ENCODE results near the gene PGS1.

The PGS1 gene

DNA sequence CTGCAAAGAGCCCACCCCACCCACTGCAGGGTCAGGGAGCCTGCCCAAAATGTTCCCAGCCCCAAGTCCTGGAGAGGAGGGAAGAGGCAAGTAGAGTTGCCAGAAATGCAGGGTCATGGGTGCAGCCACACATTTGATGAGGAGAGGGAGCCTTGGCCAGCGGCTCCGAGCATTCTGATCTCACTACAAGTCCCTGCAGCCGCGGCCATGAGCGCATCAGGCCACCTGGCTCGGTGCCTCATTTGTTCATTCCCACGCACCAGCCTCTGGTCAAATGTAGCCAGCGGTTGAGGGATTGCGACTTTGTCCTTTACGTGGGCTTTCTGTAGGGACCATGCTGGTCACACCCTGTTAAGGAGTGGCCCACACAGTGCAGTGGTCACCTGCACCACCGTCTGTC is 48.7 kb downstream of the PGS1 start:
- no peak for DNase-seq (ENCODE audit: low read depth)

DNA sequence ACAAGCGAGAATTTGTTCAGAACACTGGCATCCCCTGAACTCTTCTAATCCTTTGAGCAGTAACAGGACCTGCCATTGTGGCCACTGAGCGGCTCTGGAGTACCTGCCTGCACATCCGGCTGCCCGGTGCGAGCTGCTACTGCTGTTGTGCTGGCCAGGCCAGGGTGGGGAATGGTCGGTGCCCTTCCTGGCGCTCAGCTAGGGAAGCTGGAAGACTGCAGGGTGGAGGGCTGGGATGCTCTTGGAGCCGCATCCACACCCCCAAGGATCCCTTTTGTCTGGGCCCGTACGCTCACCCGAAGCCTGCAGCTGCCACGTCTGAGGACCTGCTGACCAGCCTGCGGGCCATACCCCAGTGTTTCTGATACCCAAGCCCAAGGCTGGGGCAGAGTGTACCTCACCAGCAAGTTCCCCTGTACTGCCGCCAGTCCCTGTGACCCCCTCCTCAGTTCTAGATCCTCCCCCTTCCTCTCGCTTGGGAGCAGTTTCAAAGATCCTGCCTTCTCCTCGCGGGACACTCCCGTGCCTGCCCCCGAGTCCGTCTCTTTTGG is 49.7 kb downstream of the PGS1 start:
- no peak for DNase-seq (ENCODE audit: low read depth)

DNA sequence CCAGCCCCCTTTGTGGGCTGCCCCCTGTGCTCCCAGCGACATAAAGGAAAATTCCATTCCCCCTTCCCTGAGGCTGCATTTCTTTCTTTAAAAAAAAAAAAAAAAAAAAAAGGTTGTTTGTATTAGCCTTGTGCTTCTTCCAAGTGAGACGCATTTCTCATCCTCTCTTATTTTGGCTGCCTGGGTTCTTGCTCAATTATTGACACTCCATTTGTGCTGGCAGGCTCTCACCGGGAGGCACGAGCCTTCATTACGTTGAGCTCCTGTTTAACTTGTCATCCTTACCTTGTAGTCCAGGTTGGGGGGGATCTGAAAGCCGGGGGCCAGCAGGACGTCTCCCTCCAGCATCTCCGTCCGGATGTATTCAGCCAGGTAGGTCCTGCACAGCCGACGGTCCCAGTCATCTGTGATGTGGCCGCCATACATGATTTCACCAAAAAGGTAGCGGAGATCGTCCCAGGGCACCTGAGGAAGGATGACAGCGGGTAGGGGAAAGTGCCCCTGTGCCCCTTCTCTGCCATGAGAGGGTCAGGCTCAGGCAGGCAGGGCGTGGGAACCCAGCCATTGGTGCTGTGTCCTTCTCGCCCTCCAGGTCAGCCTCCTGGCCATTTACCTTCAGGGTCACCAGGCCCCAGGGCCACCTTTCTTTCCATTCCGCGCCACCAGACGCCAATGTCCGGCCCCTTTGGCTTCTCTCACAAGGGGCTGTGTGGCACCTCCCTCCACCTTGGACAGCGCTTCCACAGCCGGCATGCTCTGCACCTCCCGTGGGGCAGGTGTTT is 50.6 kb downstream of the PGS1 start:
- no peak for DNase-seq (ENCODE audit: low read depth)

DNA sequence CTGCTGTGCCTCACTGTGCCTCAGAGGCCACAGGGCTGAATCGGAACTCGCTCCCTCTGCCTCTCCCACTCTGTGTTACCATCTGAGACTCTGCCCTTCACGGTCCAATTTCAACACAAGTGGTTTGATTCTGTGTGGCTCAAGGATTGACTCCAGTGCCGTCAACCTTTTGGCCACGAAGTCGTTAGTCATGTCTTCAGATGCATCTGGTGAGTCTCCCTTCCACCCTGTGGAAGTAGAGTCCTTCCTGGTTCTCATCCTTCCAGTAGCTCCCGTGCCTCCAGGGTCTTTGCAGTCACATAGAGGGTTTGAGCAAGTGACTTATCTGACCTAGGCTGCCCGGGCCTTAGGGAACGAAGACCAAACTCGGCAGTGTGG is 51.2 kb downstream of the PGS1 start:
- DNase-seq (ENCODE audit: low read depth): no peak

DNA sequence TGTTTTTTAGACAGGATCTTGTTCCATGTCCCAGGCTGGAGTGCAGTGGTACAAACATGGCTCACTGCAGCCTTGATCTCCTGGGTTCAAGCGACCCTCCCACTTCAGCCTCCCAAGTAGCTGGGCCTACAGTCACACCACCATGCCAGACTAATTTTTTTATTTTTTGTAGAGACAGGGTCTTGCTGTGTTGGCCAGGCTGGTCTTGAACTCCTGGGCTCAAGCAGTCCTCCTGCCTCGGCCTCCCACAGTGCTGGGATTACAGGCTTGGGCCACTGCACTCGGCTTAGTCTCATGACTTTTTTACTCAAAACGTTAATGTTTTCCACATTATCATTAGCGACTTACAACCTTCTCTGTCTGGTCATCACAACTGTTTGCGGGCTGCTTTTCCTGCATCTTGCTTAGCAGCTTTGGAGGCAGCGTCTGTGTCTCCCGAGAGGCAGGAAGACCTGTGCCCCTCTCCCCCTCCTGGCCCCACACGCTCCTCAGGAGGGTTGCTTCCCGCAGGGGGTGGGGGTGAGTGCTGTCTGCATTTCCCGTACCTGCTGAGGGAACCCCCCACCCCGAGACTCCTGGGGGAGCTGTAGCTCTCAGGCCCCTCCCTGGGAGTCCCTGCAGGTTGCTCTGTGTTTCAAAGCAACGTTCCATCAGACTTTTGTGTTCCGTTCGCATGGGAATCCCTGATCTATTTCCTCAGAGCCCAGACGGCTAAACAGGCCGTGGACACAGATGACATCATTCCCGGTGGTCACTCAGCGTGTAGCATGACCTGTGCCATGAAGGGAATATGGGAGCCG is 52.6 kb downstream of the PGS1 start:
- DNase-seq (ENCODE audit: low read depth): no peak

DNA sequence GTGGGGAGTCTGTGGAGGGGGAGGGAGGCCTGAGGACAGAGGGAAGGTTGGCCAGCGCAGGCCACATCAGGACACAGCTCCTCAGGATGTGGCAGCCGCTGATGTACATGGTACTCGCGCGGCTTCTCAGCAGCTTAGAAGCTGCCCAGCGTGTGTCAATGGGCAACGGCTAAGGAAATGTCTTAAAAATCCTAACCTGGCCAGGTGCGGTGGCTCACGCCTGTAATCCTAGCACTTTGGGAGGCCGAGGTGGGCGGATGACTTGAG is 53.2 kb downstream of the PGS1 start:
- no peak for DNase-seq (ENCODE audit: low read depth)

DNA sequence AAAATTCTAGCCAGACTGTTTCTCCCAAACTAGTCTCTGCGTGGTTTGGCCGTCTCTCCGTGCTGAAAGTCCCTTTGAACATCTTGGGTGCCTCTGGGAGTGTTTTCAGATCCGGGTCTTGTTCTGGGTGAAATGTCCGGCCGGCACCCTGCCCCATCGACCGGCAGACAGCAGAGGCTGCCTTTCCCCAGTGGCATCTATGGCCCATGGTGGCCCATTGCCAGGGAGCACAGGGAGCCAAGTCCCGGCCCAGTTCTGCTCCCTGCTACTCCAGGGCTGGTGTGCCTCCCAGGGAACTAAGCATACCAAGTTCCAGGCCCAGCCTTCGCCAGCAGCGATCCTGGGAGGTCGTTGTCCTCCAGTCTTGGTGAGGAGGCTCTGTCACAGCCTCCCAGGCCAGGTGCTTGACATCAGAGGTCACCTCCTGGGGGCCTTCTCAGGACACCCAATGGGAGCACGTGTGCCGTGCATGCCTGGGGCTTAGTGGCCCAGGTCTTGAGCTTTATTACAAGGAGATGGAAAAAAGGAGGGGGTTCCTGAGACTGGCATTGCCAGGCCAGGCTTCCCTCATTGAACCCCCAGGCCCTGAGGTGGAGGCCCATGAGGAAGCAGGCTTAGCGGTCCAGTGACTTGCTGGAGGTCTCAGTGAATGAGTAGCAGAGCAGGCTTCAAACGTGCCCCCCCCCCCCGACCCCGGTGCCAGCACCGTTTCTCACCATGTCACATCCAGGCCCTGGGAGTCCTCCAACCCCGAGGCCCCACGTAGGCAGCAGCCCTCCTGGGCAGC is 54.0 kb downstream of the PGS1 start:
- DNase-seq (ENCODE audit: low read depth): no peak

DNA sequence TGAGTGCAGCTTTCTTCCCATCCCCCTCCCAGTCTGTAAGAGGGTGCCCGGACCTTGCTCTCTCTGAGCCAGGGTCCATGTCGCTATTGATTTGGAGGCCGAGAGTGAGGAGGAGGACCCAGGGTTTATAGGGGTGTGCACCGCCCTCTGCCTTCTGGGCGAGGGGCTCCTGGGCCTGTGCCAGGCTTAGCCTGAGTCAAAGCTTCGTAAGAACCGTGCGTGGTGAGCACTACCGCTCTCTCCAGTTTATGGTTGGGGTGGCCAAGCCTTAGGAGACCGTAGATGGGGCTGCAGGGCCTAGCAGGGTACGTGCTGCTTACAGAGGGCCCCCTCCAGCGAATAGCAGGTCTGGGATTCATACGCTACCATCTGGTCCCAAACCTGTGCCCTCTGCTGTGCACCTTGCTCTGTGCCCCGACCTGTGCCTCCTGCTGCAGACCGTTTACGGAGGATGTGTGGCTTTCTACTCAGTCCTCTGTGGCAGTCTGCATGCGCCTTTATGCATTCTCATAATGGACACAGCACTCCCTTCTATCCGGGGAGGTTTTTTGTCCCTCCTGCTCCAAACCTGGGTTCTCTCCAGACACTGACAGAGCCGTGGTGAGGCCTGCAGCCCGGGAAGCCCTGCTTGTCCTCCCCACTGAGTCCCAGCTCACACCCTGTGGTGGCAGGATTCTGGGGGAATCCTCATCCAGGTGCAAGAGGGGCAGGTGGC is 54.7 kb downstream of the PGS1 start:
- DNase-seq (ENCODE audit: low read depth): no peak

DNA sequence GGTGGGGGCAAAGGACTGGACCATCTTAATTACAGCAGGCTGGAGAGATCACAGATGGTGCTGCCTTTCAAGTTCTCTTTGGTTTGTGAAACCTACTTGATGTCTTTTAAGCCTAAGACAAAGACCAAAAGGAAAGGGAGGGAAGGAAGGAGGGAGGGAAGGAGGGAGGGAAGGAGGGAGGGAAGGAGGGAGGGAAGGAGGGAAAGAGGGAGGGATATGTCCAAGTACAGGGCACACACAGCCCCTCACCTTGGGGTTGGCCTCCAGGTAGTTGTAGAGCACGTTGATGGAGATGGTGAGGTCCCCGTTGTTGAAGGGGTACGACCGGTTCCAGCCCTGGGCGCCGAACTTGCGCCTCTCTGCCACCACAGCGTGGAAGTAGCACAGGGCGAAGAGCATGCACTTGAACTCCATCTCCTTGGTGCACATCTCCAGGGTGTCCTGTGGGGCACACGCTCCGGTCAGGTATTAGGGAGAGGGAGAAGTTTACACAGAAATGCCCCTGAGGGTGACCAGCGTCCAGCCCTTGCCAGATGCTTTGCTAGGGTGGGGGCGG is 55.4 kb downstream of the PGS1 start:
- no peak for DNase-seq (ENCODE audit: low read depth)

DNA sequence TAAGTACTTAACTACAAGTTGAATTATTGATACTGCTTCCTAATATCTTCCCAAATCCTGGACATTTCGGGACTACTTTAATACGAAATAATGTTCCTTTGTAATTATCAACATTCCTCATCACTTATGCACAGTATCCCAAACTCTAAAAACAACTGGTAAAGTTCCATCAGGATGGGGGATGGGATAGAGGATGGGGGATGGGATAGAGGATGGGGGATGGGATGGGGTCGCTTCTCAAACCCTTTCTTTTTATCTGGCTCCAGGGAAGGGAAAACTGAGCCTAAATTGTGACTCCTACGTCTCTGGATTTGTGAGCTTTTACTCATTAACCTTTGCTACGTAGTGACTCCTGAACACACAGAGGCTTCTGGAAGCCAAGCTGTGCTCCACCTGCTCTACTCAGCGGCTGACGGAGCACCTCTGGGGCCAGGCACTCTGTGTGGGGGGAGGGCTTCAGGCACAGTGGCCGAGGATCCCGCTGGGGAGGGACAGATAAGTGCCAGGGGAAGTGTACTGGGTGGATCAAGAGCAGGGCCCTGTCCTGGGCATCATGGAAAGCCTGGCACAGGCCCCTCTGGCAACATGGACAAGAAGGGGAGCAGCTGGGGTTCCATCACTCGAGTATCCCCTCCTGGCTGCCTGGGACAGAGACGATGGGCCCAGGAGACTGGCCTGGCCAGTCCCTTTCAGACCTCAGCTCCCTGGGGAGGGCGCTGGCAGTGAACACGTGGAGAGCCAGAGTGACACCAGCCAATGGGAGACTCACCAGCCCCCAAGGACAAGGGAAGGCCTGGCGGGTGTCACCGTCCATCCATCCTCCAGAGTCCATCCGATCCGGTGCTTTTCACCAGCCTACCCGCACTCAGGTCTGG is 56.2 kb downstream of the PGS1 start:
- DNase-seq (ENCODE audit: low read depth): no peak

DNA sequence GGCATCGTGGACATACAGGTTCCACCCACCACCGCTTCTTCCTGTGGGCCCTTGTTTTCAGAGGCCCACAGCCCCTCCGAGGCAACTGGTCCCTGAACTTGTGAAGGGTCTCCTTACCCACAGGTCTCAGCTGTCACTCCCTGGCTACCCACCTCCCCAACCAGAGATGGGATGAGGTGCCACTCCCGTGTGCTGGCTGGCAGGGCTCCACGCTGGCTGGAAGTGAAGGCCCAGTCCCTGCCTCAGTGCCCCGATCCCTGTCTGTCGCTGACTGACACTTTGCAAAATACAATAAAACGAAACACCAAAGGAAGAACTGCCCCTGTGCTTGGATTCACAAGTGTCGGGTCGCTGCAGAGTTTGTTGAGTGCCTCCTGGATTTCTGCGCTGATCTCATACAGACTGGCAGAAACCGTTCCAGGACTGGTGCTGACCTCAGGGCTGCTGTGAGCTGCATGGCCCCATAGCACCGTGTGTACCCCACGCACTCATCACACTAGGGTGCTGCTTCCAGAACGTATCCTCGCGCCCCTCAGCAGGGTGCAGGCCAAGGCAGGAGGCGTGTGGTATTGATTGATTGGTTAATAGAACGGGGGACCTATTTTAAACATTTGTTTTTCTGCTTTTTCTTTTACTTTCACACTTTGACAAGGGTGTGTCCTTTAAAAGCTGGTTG is 57.0 kb downstream of the PGS1 start:
- DNase-seq (ENCODE audit: low read depth): no peak

DNA sequence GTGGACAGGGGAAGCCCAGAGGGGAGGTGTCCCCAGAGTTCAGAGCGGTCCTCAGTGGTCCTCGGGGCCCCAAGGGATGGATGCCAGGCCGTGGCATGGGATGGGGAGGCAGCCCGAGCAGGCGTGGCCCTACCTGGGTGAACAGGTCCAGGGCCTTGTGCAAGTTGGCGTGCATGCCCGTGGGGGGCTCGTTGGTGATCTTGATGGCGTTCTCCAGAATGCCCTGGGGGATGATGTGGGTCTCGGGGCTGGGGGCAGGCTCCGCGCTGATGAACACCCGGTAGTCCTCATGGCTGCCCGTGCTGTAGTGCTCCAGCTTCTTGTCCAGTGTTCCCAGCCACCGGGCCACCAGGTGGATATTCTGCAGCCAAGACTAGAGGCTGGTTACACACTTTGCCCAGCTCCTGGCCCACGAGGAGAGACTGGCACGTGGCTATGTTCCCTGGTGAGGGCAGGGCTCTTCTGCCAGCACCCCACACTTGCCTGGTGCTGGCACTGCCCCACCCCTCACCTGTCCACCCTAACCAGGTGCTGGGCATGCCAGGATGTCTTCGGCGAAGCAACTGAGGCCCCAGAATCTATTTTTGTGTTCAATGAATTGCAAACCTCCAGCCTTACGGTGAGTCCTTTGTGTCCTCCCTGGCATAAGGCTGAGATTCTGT is 59.2 kb downstream of the PGS1 start:
- no peak for DNase-seq (ENCODE audit: low read depth)

DNA sequence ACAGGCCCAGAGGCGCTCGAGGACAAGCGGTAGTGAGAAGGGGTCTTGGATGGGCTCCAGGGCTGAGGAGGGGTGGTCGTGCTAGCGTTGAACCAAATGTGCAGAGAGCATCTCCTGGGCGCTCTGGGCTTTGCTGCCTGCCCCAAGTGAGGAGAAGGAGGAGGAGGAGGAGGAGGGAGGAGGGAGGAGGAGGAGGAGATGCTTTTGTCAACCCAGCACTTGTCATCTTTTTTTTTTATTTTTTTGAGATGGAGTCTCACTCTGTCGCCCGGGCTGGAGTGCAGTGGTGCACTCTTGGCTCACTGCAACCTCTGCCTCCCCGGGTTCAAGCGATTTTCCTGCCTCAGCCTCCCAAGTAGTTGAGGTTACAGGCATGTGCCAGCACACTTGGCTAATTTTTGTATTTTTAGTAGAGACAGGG is 59.8 kb downstream of the PGS1 start:
- no peak for DNase-seq (ENCODE audit: low read depth)

DNA sequence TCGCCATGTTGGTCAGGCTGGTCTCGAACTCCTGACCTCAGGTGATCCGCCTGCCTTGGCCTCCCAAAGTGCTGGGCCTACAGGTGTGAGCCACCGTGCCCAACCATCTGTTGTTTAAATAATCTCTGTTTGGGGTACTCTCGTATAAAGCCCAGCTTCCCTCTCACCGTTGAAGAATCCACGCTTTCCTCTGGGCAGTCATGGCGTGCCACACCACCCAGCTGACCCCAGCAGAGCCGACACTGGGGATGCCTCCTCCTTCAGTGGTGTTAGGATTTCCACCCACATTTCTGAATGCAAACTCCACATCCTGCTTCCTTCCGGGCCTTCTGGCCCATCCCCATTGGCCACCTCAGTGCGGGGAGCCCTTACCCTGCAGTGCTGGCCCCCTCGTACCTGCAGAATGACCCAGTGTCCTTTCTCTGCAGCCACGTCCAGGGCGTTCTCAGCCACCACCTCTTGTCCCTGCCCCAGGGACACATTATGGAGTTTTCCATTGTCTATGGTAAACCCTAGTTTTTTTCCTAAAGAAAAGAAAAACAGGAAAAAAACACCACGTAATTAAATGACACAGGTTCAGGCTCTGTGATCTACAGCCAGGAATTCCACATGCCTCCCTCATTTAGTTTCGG is 60.4 kb downstream of the PGS1 start:
- no peak for DNase-seq (ENCODE audit: low read depth)

DNA sequence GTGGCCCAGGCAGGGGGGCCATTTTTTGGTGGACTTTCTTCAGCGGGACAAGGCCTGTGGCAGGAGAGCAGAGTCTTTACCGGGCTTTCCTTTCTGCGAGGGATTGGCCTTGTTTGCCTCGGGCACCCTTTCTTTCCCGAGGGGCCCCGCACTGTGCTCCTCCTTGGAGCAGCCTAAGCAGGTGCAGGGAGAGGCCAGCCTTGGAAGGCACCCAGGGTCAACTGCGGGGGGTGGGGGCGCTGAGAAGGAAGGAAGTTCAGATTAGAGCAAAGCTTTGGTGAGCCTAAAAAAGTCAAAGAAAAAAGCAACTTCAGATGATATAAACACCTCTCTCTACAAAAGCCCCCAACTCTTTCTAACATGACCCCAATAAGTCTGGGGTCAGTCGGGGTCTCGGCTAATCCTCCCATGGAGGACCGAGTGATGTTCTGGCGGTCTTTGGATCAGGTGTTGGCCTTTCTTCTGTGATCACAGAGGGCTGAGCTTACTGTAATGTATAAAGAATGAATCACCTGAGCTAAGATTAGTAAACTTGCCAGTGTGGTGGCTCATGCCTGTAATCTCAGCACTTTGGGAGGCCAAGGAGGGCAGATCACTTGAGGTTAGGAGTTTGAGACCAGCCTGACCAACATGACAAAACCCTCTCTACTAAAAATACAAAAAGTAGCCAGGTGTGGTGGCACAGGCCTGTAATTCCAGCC is 63.0 kb downstream of the PGS1 start:
- no peak for DNase-seq (ENCODE audit: low read depth)

DNA sequence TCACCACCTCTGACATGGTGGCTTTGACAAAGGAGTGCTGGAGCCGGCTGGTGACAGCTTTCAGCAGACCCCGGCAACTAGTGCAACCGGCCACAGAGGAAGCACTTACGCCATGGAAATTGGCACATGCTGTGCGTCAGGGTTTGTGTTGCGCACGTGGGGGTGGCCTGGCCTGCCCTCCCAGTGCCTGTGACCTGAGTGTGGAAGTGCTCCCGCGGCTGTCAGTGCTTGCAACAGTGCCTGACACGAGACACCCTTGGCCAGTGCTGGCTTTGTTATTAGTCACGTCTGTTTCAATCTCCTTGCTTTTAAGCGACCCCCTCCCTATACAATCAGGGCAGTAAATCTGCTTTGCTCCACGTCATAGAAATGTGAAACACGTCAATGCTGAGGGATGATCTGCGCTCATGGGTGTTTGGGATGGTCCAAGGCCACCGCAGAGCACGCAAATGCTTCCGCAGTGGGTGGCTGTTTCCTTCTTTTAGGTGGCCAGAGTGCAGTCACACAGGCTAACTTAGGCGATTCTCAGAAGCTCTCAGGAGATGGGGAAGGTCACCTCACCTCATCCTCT is 64.3 kb downstream of the PGS1 start:
- DNase-seq (ENCODE audit: low read depth): no peak

DNA sequence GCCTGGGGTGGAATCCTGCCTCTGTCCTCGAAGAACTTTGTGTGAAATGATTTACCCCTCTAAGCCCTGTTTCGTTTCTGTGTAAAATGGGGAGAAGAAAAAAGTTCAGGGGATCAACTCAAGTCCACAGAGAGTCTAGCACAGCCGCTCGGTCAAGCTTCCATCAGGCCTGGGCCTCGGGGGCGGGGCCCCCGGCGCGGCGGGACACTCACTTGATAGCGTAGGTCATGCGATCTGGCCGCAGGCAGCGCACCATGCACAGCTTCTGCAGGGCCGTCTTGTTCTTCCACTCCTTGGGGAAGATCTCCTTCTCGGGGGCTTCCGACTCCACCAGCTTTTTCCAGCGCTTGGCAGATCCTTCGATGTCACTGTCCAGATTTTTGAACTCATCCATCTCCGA is 65.9 kb downstream of the PGS1 start:
- no peak for DNase-seq (ENCODE audit: low read depth)

DNA sequence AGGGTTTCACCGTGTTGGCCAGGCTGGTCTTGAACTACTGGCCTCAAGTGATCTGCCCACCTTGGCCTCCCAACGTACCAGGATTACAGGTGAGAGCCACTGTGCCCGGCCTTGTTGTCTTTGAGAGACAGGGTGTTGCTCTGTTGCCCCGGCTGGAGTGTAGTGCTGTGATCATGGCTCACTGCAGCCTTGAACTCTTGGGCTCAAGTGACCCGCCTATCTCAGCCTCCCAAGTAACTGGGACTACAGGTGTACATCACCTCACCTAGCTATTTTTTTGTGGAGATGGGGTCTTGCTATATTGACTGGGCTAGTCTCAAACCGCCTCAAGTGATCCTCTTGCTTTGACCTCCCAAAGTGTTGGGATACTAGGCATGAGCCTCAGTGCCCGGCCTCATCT is 68.4 kb downstream of the PGS1 start:
- DNase-seq (ENCODE audit: low read depth): no peak
